Testis (tissue), 2 donors: ENCODE data around the gene EHD4.

Experiments used
- CTCF ChIP-seq, 3 experiments: fragments of 450-650 bp in 2 of 3; fragments of 200-600 bp in 1 of 3; sonication (generic) in 1 of 3; IDR thresholded peaks; one replicate each; pipeline ENCODE4 v1.5.1; 2016 to 2019; ENCODE audit warnings: antibody characterized with exemption in 3 of 3, mild to moderate bottlenecking in 2 of 3, moderate library complexity in 1 of 3
- POLR2A ChIP-seq: fragments of 450-650 bp; IDR thresholded peaks from one replicate; pipeline ENCODE4 v1.6.1; 2017; ENCODE audit warnings: antibody characterized with exemption, mild to moderate bottlenecking, moderate library complexity

GRCh38 chr15:41992803-41993190 lies 20.4 kb upstream of the EHD4 start:
- TF ChIP-seq CTCF (IDR thresholded peaks at IDR 0.05) = no peak
- no peak for TF ChIP-seq POLR2A
